Vagina (tissue), 2 donors: ENCODE results near the gene PNMA1.

Source experiments
- CTCF ChIP-seq, 3 experiments: fragments of 450-650 bp in 2 of 3; fragments of 200-600 bp in 1 of 3; sonication (generic) in 1 of 3; IDR thresholded peaks; one replicate each; pipeline ENCODE4 v1.5.1; 2017 to 2019; ENCODE audit warnings: antibody characterized with exemption in 3 of 3, mild to moderate bottlenecking in 2 of 3, moderate library complexity in 2 of 3
- POLR2A ChIP-seq, 2 donors: fragments of 450-650 bp; IDR thresholded peaks; one replicate each; pipeline ENCODE4 v1.6.1; 2017; ENCODE audit warnings: antibody characterized with exemption in 2 of 2, mild to moderate bottlenecking in 2 of 2, moderate library complexity in 2 of 2
- POLR2AphosphoS5 ChIP-seq, 2 donors: sonication (generic); formaldehyde crosslinking; IDR thresholded peaks; one replicate each; pipeline ENCODE4 v1.9.0; 2017; ENCODE audit warnings: antibody characterized with exemption in 2 of 2, mild to moderate bottlenecking in 2 of 2, low read depth in 1 of 2; ENCODE audit not compliant: insufficient read depth in 1 of 2

GRCh38 chr14:73684627-73685026 lies 29.6 kb downstream of the PNMA1 start:
- no peak for TF ChIP-seq POLR2A (IDR thresholded peaks at IDR 0.05)
- TF ChIP-seq CTCF (IDR thresholded peaks at IDR 0.05): no peak
- TF ChIP-seq POLR2AphosphoS5 (IDR thresholded peaks at IDR 0.05; ENCODE audit: insufficient read depth in 1 of 2, low read depth in 1 of 2): no peak
